GM21825 (cell line): ENCODE results near the gene DDR1.

ENCODE experiments used
- ATAC-seq: cut with Tn5 transposase; IDR thresholded peaks from one replicate; pipeline ENCODE4 v1.9.1; 2021; ENCODE audit warnings: mild to moderate bottlenecking, moderate library complexity; ENCODE audit not compliant: unreplicated experiment

The DDR1 gene

DNA sequence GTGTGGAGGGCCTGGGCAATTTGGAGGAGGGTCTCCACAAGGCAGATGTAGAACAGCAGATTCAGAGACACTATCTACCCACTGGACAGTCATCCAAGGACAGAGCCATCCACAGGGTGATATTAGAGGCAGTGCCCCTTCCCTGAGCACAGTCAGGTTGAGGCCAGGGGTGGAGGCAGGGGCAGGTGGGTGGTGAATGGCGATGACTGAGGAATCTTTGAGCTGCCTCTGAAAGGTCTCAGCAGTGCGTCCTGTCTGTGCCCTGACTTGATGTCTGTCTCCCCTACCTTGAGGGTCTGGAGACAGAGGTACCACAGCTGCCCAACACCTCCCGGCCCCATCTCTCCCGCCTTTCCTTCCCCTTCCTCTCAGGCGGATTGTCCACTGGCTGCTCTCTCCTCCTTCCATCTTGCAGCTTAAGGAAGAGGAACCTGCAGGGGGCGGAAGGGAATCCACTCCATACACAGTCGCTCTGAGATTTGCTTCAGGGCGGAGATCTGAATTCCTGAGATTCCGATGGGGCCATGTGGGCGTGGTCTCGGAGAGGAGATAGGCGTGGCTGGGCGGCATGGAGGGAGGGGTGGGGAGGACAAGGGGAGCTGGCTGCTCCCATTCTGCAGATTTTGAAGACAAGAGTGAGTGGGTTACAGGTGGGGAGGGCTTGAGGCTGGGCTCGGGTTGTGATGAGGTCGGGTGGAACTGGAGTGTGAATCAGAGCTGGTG lies 58.2 kb downstream of the DDR1 start:
- ATAC-seq = no peak

DNA sequence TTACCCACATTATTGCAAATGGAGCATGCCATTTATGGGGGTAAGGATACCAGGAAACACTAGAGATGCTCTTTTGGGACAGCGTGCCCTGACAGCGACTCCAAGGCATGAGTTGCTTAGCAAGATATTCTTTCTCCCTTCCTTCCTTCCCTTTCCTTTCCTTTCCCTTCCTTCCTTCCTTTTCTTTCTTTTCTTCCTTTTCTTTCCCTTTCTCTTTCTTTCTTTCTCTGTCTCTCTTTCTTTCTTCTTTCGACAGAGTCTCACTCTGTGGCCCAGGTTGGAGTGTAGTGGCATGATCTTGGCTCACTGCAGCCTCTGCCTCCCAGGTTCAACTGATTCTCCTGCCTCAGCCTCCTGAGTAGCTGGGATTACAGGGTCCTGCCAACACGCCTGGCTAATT lies 59.7 kb downstream of the DDR1 start:
- no peak for ATAC-seq

DNA sequence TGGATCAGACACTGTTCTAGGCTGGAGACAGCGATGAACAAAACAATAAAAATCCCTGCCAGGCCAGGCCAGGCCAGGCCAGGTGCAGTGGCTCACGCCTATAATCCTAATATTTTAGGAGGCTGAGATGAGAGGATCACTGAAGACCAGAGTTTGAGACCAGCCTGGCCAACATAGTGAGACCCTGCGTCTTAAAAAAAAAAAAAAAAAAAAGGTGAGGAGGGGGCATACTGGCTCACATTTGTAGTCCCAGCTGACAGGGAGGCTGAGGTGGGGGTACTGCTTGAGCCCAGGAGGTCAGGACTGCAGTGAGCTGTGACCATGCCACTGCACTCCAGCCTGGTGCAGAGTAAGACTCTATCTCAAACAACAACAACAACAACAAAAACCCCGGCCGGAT lies 61.0 kb downstream of the DDR1 start:
- no peak for ATAC-seq

DNA sequence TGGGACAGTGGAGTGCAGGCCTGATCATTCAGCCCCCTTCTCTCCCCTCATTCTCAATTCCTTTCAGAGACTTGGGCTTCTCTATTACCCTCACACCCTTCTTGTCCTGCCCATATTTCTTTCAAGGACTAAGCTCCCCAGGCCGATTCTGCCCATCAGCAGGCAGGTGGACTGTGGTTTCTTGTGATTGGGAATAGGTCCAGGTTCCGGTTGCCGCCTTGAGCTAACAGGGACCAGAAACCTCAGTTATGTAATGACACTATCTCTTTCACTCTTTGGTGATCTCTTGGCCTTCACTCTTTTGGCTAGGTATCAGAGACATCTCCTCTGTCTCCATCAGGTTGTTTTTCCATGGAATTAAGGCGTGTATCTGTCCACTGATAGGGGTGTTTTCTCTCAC lies 62.9 kb downstream of the DDR1 start:
- no peak for ATAC-seq

DNA sequence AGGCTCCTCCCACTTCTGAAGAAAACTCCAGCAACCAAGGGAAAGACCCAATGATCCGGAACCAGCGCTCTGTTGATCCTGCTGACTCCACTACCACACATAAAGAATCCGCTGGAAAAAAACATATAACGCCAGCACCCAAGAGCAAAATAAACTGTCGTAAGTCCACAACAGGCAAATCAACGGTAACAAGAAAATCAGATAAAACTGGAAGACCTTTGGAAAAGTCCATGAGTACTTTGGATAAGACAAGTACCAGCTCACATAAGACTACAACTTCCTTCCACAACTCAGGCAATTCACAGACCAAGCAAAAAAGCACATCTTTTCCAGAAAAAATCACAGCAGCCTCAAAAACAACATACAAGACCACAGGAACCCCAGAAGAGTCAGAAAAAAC lies 64.5 kb downstream of the DDR1 start:
- ATAC-seq = no peak
